ENCODE measurements around the gene C16orf87. TPM values are rescaled to one million over a fixed set of nuclear protein-coding genes. Genes with fewer than 3 reads are reported as not detected.

C16orf87 gene
- polyA plus RNA-seq, 1 donor (not counting 4 experiments of a cell fraction or from before 2014, with no cell fraction given) = 10.2 TPM

DNA sequence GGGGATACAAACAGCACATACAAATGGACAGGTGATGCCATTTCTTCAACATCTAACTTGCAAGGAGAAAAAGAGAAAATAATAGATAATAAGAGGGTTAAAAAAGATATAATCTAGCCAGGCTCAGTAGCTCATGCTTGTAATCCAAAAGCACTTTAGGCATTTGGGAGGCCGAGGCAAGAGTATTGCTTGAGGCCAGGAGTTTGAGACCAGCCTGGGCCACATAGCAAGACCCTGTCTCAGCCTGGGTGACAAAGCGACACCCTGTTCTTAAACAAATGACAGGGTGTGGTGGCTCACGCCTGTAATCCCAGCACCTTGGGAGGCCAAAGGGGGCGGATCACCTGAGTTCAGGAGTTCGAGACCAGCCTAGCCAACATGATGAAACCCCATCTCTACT lies 19.3 kb downstream of the C16orf87 start:
- H3K27ac ChIP-seq (ENCODE audit: control insufficient read depth, insufficient read depth, low read length) = no peak overlapping the region
- peaks cover 68% of the 10 kb centered on the region for H3K79me2 ChIP-seq (ENCODE audit: control insufficient read depth, insufficient read depth, low read length)
- TF ChIP-seq EZH2 (IDR thresholded peaks at IDR 0.05; ENCODE audit: low read length) = no peak
- TF ChIP-seq, protein P1, sequence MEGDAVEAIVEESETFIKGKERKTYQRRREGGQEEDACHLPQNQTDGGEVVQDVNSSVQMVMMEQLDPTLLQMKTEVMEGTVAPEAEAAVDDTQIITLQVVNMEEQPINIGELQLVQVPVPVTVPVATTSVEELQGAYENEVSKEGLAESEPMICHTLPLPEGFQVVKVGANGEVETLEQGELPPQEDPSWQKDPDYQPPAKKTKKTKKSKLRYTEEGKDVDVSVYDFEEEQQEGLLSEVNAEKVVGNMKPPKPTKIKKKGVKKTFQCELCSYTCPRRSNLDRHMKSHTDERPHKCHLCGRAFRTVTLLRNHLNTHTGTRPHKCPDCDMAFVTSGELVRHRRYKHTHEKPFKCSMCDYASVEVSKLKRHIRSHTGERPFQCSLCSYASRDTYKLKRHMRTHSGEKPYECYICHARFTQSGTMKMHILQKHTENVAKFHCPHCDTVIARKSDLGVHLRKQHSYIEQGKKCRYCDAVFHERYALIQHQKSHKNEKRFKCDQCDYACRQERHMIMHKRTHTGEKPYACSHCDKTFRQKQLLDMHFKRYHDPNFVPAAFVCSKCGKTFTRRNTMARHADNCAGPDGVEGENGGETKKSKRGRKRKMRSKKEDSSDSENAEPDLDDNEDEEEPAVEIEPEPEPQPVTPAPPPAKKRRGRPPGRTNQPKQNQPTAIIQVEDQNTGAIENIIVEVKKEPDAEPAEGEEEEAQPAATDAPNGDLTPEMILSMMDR (optimal IDR thresholded peaks at IDR 0.05 in 1 of 3, IDR thresholded peaks at IDR 0.05 in 1 of 3, conservative IDR thresholded peaks at IDR 0.05 in 1 of 3; ENCODE audit: extremely low read depth in 1 of 3, insufficient read depth in 2 of 3, low read length in 3 of 3) = no peak
- dilution Hi-C loops (cut with MboI; ENCODE audit: extremely low pct_ligation_motif_present, low sequenced_read_pairs) = no loop called here
- H3K27me3 ChIP-seq (ENCODE audit: control insufficient read depth, extremely low read depth, insufficient read depth, low read length) = no peaks in the 10 kb centered on the region
- H3K4me3 ChIP-seq (ENCODE audit: control insufficient read depth in 2 of 3, extremely low read depth in 1 of 3, insufficient read depth in 2 of 3, low read depth in 1 of 3, low read length in 3 of 3) = no peak overlapping the region
- H3K9me3 ChIP-seq (ENCODE audit: control insufficient read depth, low read depth, low read length) = no peaks in the 10 kb centered on the region
- no peak overlapping the region for H2AFZ ChIP-seq (ENCODE audit: control insufficient read depth, low read length)
- no peaks in the 10 kb centered on the region for H4K20me1 ChIP-seq (ENCODE audit: control insufficient read depth, extremely low read depth, insufficient read depth, low read length)
- H3K9me1 ChIP-seq (ENCODE audit: control insufficient read depth, extremely low read depth, insufficient read depth, low read length) = no peaks in the 10 kb centered on the region
- H3K4me1 ChIP-seq (ENCODE audit: control insufficient read depth, extremely low read depth, insufficient read depth, low read length) = peaks cover 7% of the 10 kb centered on the region
- H3K9ac ChIP-seq (ENCODE audit: control insufficient read depth, extremely low read depth, insufficient read depth, low read length) = no peak overlapping the region
- DNase-seq (ENCODE audit: low read depth, low spot score) (no peak), FAIRE-seq (no peak)
- no peak overlapping the region for H3K4me2 ChIP-seq (ENCODE audit: control insufficient read depth, extremely low read depth, insufficient read depth, low read depth, low read length)
- no peaks in the 10 kb centered on the region for H3K36me3 ChIP-seq (ENCODE audit: control insufficient read depth in 2 of 2, extremely low read depth in 1 of 2, insufficient read depth in 2 of 2, low read length in 2 of 2)

DNA sequence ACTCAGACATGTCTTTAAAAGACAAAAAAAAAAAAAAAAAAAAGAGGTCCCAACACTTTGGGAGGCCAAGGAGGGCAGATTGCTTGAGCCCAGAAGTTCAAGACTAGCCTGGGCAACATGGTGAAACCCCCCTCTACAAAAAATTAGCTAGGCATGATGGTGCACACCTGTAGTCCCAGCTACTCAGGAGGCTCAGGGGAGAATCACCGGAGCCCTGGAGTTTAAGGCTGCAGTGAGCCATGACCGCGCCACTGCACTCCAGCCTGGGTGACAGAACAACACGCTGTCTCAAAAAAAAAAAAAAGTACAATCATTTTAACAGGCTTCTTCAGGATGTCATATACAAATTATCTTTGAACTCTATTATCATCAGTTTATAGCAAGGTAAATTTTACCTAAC lies 22.0 kb downstream of the C16orf87 start:
- Histone ChIP-seq H3K4me3 (ENCODE audit: control insufficient read depth in 2 of 3, extremely low read depth in 1 of 3, insufficient read depth in 2 of 3, low read depth in 1 of 3, low read length in 3 of 3) (no peak overlapping the region), H2AFZ (ENCODE audit: control insufficient read depth, low read length) (no peak overlapping the region), H3K4me1 (ENCODE audit: control insufficient read depth, extremely low read depth, insufficient read depth, low read length) (peaks cover 7% of the 10 kb centered on the region), H3K79me2 (ENCODE audit: control insufficient read depth, insufficient read depth, low read length) (peaks cover 44% of the 10 kb centered on the region), H3K27ac (ENCODE audit: control insufficient read depth, insufficient read depth, low read length) (no peak overlapping the region), H4K20me1 (ENCODE audit: control insufficient read depth, extremely low read depth, insufficient read depth, low read length) (no peaks in the 10 kb centered on the region), H3K9me3 (ENCODE audit: control insufficient read depth, low read depth, low read length) (no peaks in the 10 kb centered on the region), H3K9ac (ENCODE audit: control insufficient read depth, extremely low read depth, insufficient read depth, low read length) (no peak overlapping the region), H3K36me3 (ENCODE audit: control insufficient read depth in 2 of 2, extremely low read depth in 1 of 2, insufficient read depth in 2 of 2, low read length in 2 of 2) (peaks cover 0 to 2% of the 10 kb centered on the region in 2 experiments), H3K4me2 (ENCODE audit: control insufficient read depth, extremely low read depth, insufficient read depth, low read depth, low read length) (no peak overlapping the region), H3K9me1 (ENCODE audit: control insufficient read depth, extremely low read depth, insufficient read depth, low read length) (no peaks in the 10 kb centered on the region), H3K27me3 (ENCODE audit: control insufficient read depth, extremely low read depth, insufficient read depth, low read length) (no peaks in the 10 kb centered on the region)
- TF ChIP-seq, protein P1 (optimal IDR thresholded peaks at IDR 0.05 in 1 of 3, IDR thresholded peaks at IDR 0.05 in 1 of 3, conservative IDR thresholded peaks at IDR 0.05 in 1 of 3; ENCODE audit: extremely low read depth in 1 of 3, insufficient read depth in 2 of 3, low read length in 3 of 3) = no peak
- no peak for TF ChIP-seq EZH2 (IDR thresholded peaks at IDR 0.05; ENCODE audit: low read length)
- dilution Hi-C loops (cut with MboI; ENCODE audit: extremely low pct_ligation_motif_present, low sequenced_read_pairs) = no loop called here
- no peak for FAIRE-seq
- no peak for DNase-seq (ENCODE audit: low read depth, low spot score)
